Epithelial cell of prostate (primary cell): ENCODE data around the gene ZFYVE28.
"Not testable (repeated sequence)": the region's sequence is repeated elsewhere in the genome, so short reads cannot be mapped to it uniquely, and the experiment has no call there.

ENCODE experiments used
- DNase-seq: peaks from one replicate; pipeline ENCODE4 v3.0.0-alpha.2; 2011; ENCODE audit warnings: low read depth, low spot score
- H3K27ac ChIP-seq: fragments of 450-650 bp; 2 replicates; pipeline ENCODE4 v1.5.1; 2017; ENCODE audit warnings: mild to moderate bottlenecking

Gene ZFYVE28

DNA sequence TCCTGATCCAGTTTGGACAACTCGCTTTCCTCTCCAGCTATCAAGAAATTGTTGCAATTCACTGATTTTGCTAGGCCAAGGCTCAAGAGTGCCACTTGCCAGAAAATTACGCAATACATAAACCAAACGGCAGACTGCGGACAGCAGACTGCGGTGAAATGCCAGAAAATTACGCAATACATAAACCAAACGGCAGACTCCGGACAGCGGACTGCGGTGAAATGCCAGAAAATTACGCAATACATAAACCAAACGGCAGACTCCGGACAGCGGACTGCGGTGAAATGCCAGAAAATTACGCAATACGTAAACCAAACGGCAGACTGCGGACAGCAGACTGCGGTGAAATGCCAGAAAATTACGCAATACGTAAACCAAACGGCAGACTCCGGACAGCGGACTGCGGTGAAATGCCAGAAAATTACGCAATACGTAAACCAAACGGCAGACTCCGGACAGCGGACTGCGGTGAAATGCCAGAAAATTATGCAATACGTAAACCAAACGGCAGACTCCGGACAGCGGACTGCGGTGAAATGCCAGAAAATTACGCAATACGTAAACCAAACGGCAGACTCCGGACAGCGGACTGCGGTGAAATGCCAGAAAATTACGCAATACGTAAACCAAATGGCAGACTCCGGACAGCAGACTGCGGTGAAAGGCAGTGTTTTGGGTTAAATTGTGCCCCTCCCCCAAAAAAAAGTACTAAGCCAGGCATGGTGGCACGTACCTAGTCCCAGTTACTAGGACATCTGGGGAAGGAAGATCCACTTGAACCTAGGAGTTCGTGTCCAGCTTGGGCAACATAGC lies 11.7 kb upstream of the ZFYVE28 start:
- not testable (repeated sequence) for DNase-seq, H3K27ac ChIP-seq

DNA sequence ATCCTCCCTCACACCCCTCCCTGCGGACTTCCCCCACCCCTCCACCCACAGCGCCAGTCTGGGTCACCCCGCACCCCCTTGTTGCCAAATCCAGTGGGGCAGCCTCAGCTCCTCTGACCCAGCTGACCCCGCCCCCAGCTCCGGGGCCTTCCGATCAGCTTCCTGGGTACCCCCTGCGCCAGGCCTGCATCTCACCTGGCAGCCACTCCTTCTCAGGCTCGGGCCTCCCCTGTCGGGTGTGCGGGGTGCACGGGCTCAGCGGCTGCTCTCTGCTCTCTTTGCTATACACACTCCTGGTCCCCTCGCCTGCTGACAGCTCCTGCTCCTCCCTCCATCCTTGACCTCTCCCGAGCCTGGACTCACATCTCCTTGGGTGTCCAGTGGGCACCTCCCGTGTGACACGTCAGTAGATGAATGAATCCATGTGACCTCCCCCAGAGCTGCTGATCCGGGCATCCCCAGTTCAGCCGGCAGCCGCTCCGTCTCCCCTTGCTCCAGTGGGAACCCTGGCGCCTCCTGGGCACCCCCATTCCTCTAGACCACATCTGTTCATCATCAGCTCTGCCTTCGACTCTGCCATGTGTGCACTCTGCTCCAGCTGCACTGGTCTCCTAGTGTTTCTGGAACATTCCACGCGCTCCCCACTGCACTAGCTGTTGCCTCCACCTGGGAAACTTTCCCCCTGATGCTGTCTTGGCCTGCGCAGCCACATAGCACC lies 10.2 kb upstream of the ZFYVE28 start:
- no peak overlapping the region for H3K27ac ChIP-seq
- DNase-seq = no peak

DNA sequence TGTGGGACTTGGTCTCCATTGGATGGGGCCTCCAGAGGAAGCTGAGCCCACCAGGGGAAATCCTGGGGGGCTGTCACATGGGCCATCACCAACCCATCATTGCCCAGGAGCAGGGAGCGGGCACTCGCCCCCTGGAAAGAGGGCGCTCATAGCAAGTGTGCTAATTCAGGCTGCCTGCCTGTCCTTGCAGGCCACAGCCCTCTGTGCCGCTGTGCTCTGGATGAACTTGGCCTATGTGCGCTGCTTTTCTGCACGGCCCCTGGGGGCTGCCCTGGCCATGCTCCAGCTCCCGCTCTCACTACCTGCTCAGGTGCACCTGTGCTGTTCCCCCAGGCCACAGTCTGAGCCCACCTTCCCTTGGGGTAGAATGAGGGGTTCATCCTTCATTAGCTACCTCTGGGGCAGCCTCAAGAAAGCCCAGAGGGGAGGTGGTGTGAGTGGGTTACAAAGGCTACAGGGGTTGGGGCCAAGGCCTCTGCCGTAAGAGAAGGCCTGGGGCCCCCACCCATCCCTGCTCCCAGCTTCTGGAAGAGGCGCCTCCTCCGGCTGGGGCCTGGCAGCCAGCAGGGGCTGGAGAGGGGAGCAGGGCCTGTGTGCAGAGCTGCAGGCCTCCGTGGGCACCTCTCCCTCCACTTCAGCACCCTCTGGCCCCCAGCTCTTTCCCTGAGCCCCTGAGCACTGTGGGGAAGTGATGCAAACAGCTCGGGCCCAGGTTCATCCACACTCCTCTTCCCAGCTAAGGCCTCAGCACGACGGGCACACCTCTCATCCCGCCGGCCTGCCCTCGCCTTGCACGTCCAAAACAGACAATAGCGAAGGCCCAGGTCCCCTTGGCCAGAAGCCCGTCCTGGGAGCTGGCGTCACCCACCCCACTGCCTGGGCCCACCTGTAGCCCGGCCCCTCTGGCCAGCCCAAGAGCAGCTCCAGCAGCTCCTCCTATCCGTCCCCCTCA lies 9.2 kb upstream of the ZFYVE28 start:
- no peak for DNase-seq
- H3K27ac ChIP-seq = no peak overlapping the region

DNA sequence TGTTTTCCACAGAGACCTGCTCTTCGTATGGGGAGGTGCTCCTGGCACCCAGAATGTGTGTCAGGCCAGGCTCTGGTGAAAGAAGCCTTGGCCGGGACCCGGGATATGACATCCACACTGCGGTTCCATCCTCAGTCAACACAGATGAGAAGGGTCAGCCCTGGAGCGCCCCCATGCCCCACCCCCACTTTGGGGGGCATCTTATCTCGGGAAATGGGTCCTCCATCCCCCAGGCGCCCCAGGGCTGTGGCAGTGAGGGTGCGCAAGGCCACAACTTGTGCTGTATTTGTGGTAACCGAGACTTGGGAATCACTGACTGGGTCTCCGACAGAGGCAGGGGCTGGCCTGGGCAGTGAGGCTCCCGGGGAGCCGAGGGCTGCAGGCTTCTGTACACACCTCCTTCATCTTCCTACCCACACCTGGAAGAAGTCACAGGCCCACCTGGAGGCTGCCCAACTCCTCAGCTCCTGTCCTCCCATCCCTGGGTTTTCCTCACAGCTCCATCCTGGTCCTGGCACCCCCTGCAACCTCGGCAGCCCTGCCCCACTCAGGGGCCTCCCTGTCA lies 8.3 kb upstream of the ZFYVE28 start:
- no peak overlapping the region for H3K27ac ChIP-seq
- DNase-seq = no peak

DNA sequence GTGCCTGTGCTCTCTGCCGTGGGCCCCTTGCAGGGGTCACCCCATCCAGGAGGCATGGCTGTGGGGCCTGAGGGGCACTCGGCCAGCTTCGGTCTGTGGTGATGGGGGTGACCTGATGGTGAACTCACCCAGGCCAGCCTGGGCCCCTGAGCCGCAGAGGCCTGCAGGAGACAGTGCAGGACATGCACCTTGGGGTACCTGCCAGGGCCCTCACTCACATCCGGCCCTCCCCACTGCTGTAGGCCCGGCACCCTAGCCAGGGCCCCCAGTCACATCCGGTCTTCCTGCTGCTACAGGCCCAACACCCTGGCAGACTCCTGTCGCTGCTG lies 7.6 kb upstream of the ZFYVE28 start:
- no peak for DNase-seq
- H3K27ac ChIP-seq = no peak overlapping the region

DNA sequence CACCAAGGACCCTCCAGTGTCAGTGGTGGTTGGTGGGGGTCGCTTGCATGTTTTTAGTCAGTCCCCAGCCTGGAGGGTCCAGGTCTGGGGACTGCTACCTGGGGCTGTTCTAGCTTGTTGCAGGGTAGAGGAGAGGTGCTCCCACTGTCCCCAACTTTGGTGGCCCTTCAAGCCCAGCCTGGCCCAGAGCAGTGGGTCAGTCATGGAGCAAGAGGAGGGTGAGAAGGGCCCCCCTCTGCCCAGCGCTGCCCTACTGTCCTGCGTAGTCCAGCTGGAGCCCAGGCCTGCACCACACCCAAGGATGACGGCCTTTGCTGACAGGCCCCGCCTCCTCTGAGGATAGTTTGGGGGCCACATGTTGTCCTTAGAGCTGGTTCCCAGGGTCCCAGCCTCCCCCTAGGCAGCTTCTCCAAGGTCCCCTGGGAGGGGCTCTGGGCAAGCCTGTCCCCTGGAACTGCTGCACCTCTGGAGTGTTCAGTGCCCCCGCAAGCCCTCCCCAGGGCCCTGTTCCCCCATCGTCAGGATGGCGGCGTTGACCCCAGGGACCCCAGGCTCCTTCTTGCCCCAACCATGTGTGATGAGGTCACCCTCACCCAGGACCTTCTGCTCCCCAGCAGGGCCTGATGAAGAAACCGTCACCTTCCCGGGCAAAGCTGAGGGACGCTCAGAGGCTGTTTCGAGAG lies 7.1 kb upstream of the ZFYVE28 start:
- H3K27ac ChIP-seq = no peak overlapping the region
- DNase-seq = no peak

DNA sequence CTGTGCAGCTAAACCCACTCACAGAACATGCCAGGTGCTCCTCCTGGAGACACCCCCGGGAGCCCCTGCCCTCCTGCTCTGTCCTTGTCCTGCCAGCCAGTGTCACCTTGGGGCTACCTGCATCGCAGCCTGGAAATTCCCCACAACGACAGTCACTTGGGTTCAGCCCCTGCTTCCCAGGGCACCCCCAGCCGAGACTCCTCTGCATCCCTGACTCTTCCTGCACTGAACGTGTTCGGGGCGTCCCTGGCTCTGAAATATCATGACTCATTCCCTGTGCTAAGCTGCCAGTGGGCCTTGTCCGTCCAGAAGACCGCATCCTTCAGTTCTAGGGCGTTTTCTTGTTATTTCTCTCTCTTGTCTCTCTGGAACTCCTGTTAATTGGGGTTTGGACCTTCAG lies 6.1 kb upstream of the ZFYVE28 start:
- no peak for DNase-seq
- no peak overlapping the region for H3K27ac ChIP-seq

DNA sequence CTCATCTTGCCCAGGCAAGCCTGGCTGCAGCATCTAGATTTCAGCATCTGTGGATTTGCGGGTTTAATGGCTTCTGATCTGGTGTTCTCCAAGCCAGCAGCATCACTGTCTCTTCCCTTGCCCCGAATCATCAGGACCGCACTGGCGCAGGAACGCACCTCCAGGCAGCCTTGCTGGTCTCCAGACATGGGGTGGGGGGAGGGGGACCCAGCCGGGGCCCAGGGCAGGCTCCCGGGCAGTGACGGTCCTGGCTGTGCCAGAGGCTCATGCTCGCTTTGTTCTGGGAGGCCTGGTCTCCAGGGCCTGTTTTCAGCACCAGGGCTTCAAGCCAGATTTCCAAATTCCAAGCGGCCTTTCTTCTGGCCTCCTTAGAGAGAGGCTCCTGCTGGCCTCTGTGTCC lies 5.2 kb upstream of the ZFYVE28 start:
- DNase-seq = no peak
- H3K27ac ChIP-seq = no peak overlapping the region

DNA sequence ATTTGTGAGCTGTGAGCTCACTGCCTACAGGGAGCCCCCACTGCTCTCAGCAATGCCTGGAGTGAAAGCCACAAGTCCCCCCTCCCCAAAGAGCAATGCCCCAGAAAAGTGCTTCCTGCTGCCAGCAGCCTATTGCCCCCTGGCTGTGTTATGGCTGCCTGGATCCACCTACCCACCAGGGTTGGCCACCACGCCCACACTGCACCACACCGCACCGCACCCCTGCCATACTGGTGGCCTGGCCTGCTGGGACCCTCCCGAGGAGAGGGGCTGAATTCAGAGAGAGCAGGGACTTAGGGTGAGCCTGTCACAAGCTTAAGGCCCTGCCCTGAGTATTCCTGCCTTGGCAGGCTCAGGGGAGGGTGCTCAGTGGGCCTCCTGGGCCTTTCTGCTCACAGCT lies 4.6 kb upstream of the ZFYVE28 start:
- H3K27ac ChIP-seq = no peak overlapping the region
- DNase-seq = no peak

DNA sequence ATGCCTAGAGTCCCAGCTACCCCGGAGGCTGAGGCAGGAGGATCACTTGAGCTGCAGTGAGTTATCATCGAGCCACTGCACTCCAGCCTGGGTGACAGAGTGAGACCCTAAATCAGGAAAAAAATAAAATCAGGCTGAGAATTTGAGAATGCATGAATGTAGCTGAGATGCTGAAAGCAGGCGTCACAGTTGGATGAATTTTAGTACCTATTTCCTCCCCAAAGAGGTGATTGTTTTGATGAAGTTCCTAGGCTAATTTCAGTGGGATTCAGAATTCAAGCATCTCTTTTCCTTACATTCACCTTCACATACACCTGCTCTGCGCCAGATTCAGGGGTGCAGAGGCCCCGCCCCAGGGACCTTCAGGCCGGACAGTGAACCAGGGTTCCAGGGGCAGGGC lies 3.5 kb upstream of the ZFYVE28 start:
- DNase-seq = no peak
- H3K27ac ChIP-seq = no peak overlapping the region

DNA sequence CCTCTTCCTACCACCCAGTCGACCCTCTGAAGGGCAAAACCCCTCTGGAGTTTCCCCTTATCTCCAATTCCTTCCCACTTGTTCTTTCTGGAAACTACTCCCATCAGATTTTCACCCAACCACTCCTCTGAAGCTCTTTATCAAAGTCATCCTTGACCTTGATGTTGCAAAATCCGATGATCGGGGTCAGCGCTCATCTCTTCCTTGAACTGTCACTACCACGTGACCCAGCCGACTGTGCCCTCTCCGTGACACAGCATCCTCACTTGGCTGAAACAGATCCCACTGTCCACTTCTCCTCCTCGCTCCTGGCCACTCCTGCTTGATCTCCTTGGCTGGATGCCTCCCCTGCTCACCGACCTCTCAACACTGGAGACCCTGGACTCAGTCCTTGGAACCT lies 1.4 kb upstream of the ZFYVE28 start:
- H3K27ac ChIP-seq = no peak overlapping the region

DNA sequence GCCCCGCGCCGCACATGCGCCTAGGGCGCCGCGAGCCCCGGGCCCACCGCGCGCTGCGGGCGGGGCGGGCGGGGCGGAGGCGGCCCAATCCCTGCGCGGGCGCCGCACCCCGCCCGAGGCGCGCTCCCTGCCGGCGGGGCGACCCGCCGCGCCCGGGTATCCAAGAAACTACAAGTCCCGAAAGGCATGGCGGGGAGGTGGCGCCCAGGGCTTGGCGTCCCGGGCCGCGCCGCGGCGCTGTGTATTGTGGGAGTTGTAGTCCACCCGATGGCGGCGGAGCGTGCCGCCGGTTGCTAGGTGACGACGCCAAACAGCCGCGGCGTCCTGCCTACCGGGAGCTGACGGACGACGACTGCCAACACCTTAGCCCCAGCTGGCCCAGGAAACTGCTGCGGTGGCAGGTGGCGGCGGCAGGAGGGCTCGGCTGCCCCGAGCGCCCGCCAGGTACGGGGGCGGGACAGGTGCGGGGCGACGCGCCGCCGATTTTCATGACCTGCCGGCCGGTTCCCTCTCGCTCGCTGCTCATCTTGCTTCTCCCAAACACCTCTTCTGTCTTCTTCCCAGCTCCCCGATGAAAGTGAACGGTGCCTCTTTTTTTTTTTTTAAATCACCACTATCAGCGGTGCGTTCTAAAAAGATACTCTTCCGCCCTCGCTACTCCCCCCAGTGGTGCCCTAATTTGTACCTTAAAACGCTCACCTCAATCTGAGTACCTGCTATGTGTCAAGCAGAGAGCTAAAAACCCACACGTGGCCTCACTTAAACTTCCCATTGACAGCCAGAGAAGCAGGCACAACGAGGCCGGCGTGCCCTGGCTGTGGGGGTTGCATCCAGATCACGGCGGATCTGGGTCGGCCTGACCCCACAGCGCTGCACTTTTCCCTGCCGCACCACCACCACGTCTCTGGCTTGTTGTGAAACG lies 466 bp upstream of the ZFYVE28 start, which contains the start of gene CFAP99:
Gene CFAP99 (plus strand): TSS at position 306 of the 922 bp plus-strand sequence.
- no peak within 1 kb of the TSS for H3K27ac ChIP-seq

More for the DNA sequence above, 1.4 kb upstream of the ZFYVE28 start:
- no peak for DNase-seq

DNA sequence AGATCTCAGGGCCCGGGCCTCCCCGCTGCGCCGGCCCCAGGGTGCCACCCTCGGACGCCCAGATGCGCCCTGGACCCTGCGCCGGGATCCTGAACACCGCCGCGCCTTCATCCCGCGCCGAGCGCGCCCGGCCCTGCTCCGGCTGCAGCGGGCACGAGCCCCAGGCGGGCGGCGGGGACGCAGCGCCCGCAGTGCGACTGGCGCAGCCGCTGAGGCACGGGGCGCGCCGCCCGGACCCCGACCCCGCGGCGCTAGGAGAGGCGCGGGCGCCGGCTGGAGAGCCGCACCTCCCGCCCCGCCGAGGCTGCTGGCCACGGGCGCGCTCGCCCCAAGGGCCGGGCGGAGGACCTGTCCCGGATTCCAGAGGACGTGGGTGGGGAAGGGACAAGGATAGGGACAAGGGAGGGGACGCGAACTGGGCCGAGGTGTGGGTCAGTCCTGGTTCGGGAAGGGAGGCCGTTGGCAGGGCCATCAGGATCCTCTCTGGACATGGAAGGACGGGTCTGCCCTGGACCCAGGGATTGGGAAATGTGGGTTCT lies 1.1 kb downstream of the ZFYVE28 start:
- no peak for DNase-seq
- no peak overlapping the region for H3K27ac ChIP-seq

More for the DNA sequence above, 466 bp upstream of the ZFYVE28 start, which contains the start of gene CFAP99:
- peak; percentile 80 for DNase-seq

DNA sequence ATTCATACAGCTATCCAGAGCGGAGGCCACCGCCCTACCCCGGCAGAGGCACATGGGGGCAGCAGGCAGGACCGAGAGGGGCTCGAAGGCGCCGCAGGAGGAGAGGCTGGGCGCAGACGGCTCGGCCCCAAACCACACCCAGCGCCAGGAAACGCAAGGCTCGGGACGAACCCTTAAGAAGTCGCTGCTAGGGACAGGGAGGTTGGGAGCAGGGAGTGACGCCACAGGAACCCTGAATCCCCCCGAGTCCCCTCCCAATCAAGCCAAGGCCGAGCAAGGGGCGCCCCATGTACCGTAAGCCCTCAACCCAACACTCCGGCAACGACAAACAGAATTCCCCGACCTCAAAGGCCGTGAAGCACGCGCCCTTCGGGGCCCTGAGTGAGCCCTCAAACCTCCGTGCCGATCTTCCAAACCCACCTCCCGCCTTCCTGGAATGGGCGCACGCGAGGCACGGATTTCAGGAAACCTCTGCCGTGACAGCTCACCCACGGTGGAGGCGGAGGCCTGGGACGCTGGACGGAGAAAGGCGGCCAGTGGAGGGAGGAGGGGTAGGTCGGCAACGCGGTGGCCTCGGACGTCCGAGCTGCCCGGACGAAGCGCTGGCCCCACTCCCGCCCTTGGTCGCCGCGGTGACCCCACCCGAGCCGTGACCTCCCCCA lies 1.8 kb downstream of the ZFYVE28 start:
- DNase-seq = no peak

DNA sequence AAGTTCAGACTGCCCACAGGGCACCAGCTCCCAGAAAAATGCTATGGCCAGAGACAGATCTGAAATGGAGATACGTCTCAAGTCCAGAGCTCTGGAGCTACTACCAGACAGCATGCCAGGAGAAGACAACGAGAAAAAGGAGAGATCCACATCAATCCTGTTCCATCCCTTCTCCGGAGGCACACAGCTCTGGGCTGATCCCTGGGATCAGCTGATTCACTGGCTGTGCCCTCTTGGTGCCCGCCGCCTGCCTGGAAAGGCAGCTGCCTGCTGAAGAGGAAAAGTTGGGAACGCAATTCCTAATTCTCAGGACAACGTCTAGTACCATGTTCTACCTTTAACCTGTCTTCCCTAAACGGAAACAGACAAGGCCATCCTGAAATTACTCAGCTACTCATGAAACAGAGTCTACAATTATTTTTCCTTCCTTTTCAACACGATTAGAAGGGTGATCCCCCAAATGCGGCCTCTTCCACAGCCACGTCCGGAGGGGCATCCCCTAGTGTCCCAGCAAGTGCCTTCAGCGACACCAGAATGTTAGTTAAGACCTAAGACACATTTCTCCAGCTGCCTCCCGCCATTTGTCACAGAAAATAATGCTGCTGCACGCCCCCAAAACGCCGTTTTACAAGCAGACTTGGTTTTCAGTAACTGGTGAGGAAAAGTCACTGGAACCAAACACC lies 2.4 kb downstream of the ZFYVE28 start:
- no peak overlapping the region for H3K27ac ChIP-seq
- no peak for DNase-seq

More for the DNA sequence above, 1.8 kb downstream of the ZFYVE28 start:
- H3K27ac ChIP-seq = no peak overlapping the region

DNA sequence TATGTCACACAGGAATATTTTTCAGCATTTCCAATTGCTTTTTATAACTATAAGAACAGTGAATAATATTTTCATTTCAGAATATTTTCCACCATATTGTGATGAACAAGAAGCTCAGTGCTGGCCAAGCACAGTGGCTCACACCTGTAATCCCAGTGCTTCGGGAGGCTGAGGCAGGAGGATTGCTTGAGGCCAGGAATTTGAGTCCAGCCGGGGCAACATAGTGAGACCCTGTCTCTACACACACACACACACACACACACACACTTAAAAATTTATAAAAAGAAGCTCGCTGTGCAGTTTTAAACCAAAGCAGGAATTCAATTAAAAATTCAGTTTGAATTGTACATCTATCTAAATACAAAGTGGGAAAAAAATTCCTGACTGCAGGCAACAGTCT lies 3.2 kb downstream of the ZFYVE28 start:
- no peak for DNase-seq
- H3K27ac ChIP-seq = no peak overlapping the region
